Panc1 (cell line): Measurements from ENCODE around the gene TMEM120B.

Source experiments
- SIN3A ChIP-seq: IDR thresholded peaks from 2 replicates; pipeline ENCODE4 v1.6.1; 2012; ENCODE audit warnings: low read depth, mild to moderate bottlenecking, low read length, moderate library complexity, borderline replicate concordance; ENCODE audit not compliant: insufficient read depth
- TF ChIP-seq, protein P1 (sequence below): fragments of 450-650 bp; IDR thresholded peaks from 2 replicates; pipeline ENCODE4 v1.5.1; 2017; ENCODE audit warnings: mild to moderate bottlenecking

DNA sequence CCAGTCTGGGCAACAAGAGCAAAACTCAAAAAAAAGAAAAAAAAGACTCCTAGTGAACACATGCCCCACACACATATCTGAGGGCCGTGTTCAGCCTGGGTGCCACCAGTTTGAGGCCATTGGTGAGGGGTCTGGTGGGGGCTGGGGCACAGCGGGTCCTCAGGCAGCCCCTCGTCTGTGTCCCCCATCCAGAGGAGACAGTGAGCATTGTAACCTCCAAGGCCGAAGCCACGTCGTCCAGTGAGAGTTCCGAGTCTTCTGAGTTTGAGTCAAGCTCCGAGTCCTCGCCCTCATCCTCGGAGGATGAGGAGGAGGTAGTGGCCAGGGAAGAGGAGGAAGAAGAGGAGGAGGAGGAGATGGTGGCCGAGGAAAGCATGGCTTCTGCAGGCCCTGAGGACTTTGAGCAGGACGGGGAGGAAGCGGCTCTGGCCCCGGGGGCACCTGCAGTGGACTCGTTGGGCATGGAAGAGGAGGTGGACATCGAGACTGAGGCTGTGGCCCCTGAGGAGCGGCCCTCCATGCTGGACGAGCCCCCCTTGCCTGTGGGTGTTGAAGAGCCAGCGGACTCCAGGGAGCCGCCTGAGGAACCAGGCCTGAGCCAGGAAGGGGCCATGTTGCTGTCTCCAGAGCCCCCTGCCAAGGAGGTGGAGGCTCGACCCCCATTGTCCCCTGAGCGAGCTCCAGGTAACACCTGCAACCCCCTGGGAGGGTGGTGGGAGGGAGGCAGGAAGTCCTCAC, 106.8 kb downstream of the TMEM120B start:
- TF ChIP-seq, protein P1, sequence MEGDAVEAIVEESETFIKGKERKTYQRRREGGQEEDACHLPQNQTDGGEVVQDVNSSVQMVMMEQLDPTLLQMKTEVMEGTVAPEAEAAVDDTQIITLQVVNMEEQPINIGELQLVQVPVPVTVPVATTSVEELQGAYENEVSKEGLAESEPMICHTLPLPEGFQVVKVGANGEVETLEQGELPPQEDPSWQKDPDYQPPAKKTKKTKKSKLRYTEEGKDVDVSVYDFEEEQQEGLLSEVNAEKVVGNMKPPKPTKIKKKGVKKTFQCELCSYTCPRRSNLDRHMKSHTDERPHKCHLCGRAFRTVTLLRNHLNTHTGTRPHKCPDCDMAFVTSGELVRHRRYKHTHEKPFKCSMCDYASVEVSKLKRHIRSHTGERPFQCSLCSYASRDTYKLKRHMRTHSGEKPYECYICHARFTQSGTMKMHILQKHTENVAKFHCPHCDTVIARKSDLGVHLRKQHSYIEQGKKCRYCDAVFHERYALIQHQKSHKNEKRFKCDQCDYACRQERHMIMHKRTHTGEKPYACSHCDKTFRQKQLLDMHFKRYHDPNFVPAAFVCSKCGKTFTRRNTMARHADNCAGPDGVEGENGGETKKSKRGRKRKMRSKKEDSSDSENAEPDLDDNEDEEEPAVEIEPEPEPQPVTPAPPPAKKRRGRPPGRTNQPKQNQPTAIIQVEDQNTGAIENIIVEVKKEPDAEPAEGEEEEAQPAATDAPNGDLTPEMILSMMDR: no peak
- no peak for TF ChIP-seq SIN3A
